ENCODE measurements around the gene CNKSR1.
A peak's percentile ranks its signal among the peaks of the same experiment; 100 is the strongest.

Gene CNKSR1

GRCh38 chr1:26169669-26170471 is 7.4 kb upstream of the CNKSR1 start, which contains the start of gene ZNF593:
TSS of gene ZNF593 (plus strand) at chr1:26169908. CDS start at chr1:26169984, 76 bp downstream.
- H3K4ac ChIP-seq (ENCODE audit: low read depth in 1 of 2, low read length in 2 of 2): peak within 1 kb of the TSS; percentile 66 to 95
- H3K9me3 ChIP-seq (ENCODE audit: control insufficient read depth, low read length): no peaks in the 10 kb centered on the region
- H3K18ac ChIP-seq (ENCODE audit: low read depth in 1 of 2, low read length in 2 of 2): peak within 1 kb of the TSS; percentile 80 to 89
- peak within 1 kb of the TSS; percentile 94 for H2AFZ ChIP-seq (ENCODE audit: low read depth, low read length)
- H3K23ac ChIP-seq (ENCODE audit: low read length in 2 of 2): no peak within 1 kb of the TSS
- peak within 1 kb of the TSS; percentile 84 for H4K8ac ChIP-seq (ENCODE audit: low read length)
- peak within 1 kb of the TSS; percentile 95 for H2BK15ac ChIP-seq (ENCODE audit: low read depth, poor library complexity, severe bottlenecking)
- H3K36me3 ChIP-seq (ENCODE audit: control insufficient read depth in 1 of 2, insufficient read depth in 2 of 2, low read depth in 1 of 2, low read length in 2 of 2): peaks cover 9 to 10% of the 10 kb centered on the region in 2 experiments
- peak within 1 kb of the TSS; percentile 76 for H2BK120ac ChIP-seq (ENCODE audit: low read depth, low read length)
- peak within 1 kb of the TSS; percentile 26 to 87 for H3K14ac ChIP-seq (ENCODE audit: low read length in 2 of 2)
- no peak within 1 kb of the TSS for H2AK5ac ChIP-seq (ENCODE audit: low read length, severe bottlenecking)
- no peak within 1 kb of the TSS for H3K27ac ChIP-seq (ENCODE audit: low read length, poor library complexity, severe bottlenecking)
- H2BK5ac ChIP-seq (ENCODE audit: low read depth, low read length, poor library complexity, severe bottlenecking): peak within 1 kb of the TSS; percentile 14
- DNase-seq: peak; percentile 92
- WGBS: under 1% methylated on average over 67 of the region's 76 CpGs
- H3K4me2 ChIP-seq (ENCODE audit: low read length, poor library complexity, severe bottlenecking): peak within 1 kb of the TSS; percentile 88
- H3K9ac ChIP-seq (ENCODE audit: low read length): peak within 1 kb of the TSS; percentile 95
- H4K91ac ChIP-seq (ENCODE audit: low read length): peak within 1 kb of the TSS; percentile 72
- H2BK12ac ChIP-seq (ENCODE audit: low read length in 2 of 2): peak within 1 kb of the TSS; percentile 11 to 57
- peaks cover 0 to 15% of the 10 kb centered on the region in 2 experiments for H3K27me3 ChIP-seq (ENCODE audit: control insufficient read depth in 1 of 2, insufficient read depth in 1 of 2, low read length in 2 of 2)
- H3K4me3 ChIP-seq (ENCODE audit: insufficient read depth in 1 of 2, low read depth in 1 of 2, low read length in 2 of 2): peak within 1 kb of the TSS; percentile 89
- H3K79me1 ChIP-seq (replicated peaks; ENCODE audit: low read length, poor library complexity, severe bottlenecking): peaks cover 20% of the 10 kb centered on the region
- H3K4me1 ChIP-seq (ENCODE audit: control insufficient read depth, insufficient read depth, low read depth, low read length): peaks cover 16% of the 10 kb centered on the region

GRCh38 chr1:26170472-26170821 is 6.8 kb upstream of the CNKSR1 start:
- Histone ChIP-seq H2BK120ac (ENCODE audit: low read depth, low read length) (no peak overlapping the region), H4K8ac (ENCODE audit: low read length) (no peak overlapping the region), H2AK5ac (ENCODE audit: low read length, severe bottlenecking) (no peak overlapping the region), H3K79me1 (replicated peaks; ENCODE audit: low read length, poor library complexity, severe bottlenecking) (peaks cover 20% of the 10 kb centered on the region), H3K27ac (ENCODE audit: low read length, poor library complexity, severe bottlenecking) (no peak overlapping the region), H2BK15ac (ENCODE audit: low read depth, poor library complexity, severe bottlenecking) (no peak overlapping the region), H3K4me1 (ENCODE audit: control insufficient read depth, insufficient read depth, low read depth, low read length) (peaks cover 16% of the 10 kb centered on the region), H4K91ac (ENCODE audit: low read length) (no peak overlapping the region), H3K9ac (ENCODE audit: low read length) (peak overlapping the region; percentile 95), H3K4me3 (ENCODE audit: insufficient read depth in 1 of 2, low read depth in 1 of 2, low read length in 2 of 2) (peak overlapping the region; percentile 89), H3K4ac (ENCODE audit: low read depth in 1 of 2, low read length in 2 of 2) (peak overlapping the region in 1 of 2 experiments; percentile 95), H3K18ac (ENCODE audit: low read depth in 1 of 2, low read length in 2 of 2) (no peak overlapping the region), H3K14ac (ENCODE audit: low read length in 2 of 2) (no peak overlapping the region), H3K36me3 (ENCODE audit: control insufficient read depth in 1 of 2, insufficient read depth in 2 of 2, low read depth in 1 of 2, low read length in 2 of 2) (peaks cover 9 to 10% of the 10 kb centered on the region in 2 experiments), H3K9me3 (ENCODE audit: control insufficient read depth, low read length) (no peaks in the 10 kb centered on the region), H3K4me2 (ENCODE audit: low read length, poor library complexity, severe bottlenecking) (peak overlapping the region; percentile 88), H2BK5ac (ENCODE audit: low read depth, low read length, poor library complexity, severe bottlenecking) (no peak overlapping the region), H3K27me3 (ENCODE audit: control insufficient read depth in 1 of 2, insufficient read depth in 1 of 2, low read length in 2 of 2) (peaks cover 0 to 11% of the 10 kb centered on the region in 2 experiments), H2BK12ac (ENCODE audit: low read length in 2 of 2) (peak overlapping the region in 1 of 2 experiments; percentile 15), H3K23ac (ENCODE audit: low read length in 2 of 2) (no peak overlapping the region), H2AFZ (ENCODE audit: low read depth, low read length) (peak overlapping the region; percentile 94)
- no peak for DNase-seq
- WGBS: 89% methylated on average over 9 of the region's 9 CpGs

GRCh38 chr1:26171084-26172072 is 5.9 kb upstream of the CNKSR1 start, which contains the start of gene ZNF593OS:
TSS of gene ZNF593OS (minus strand) at chr1:26171832. CDS start at chr1:26171661, 171 bp downstream.
- Histone ChIP-seq H4K8ac (ENCODE audit: low read length) (no peak within 1 kb of the TSS), H3K36me3 (ENCODE audit: control insufficient read depth in 1 of 2, insufficient read depth in 2 of 2, low read depth in 1 of 2, low read length in 2 of 2) (peaks cover 9 to 10% of the 10 kb centered on the region in 2 experiments), H3K4ac (ENCODE audit: low read depth in 1 of 2, low read length in 2 of 2) (no peak within 1 kb of the TSS), H3K27me3 (ENCODE audit: control insufficient read depth in 1 of 2, insufficient read depth in 1 of 2, low read length in 2 of 2) (peaks cover 0 to 4% of the 10 kb centered on the region in 2 experiments), H2AFZ (ENCODE audit: low read depth, low read length) (no peak within 1 kb of the TSS), H2AK5ac (ENCODE audit: low read length, severe bottlenecking) (no peak within 1 kb of the TSS), H4K91ac (ENCODE audit: low read length) (no peak within 1 kb of the TSS), H3K4me1 (ENCODE audit: control insufficient read depth, insufficient read depth, low read depth, low read length) (peaks cover 16% of the 10 kb centered on the region), H2BK12ac (ENCODE audit: low read length in 2 of 2) (peak within 1 kb of the TSS in 1 of 2 experiments; percentile 15), H3K23ac (ENCODE audit: low read length in 2 of 2) (no peak within 1 kb of the TSS), H3K9me3 (ENCODE audit: control insufficient read depth, low read length) (no peaks in the 10 kb centered on the region), H3K14ac (ENCODE audit: low read length in 2 of 2) (no peak within 1 kb of the TSS), H2BK120ac (ENCODE audit: low read depth, low read length) (no peak within 1 kb of the TSS), H3K18ac (ENCODE audit: low read depth in 1 of 2, low read length in 2 of 2) (no peak within 1 kb of the TSS), H2BK15ac (ENCODE audit: low read depth, poor library complexity, severe bottlenecking) (no peak within 1 kb of the TSS), H3K4me2 (ENCODE audit: low read length, poor library complexity, severe bottlenecking) (peak within 1 kb of the TSS; percentile 88), H2BK5ac (ENCODE audit: low read depth, low read length, poor library complexity, severe bottlenecking) (no peak within 1 kb of the TSS), H3K27ac (ENCODE audit: low read length, poor library complexity, severe bottlenecking) (no peak within 1 kb of the TSS), H3K4me3 (ENCODE audit: insufficient read depth in 1 of 2, low read depth in 1 of 2, low read length in 2 of 2) (peak within 1 kb of the TSS in 1 of 2 experiments; percentile 89), H3K9ac (ENCODE audit: low read length) (peak within 1 kb of the TSS; percentile 95), H3K79me1 (replicated peaks; ENCODE audit: low read length, poor library complexity, severe bottlenecking) (peaks cover 20% of the 10 kb centered on the region)
- WGBS: 93% methylated on average over 34 of the region's 34 CpGs
- no peak for DNase-seq
